GM19468 (cell line): ENCODE measurements around the gene CHSY3.

Experiments
- ATAC-seq: cut with Tn5 transposase; IDR thresholded peaks from one replicate; pipeline ENCODE4 v1.9.1; 2021; ENCODE audit warnings: mild to moderate bottlenecking, moderate library complexity, moderate number of reproducible peaks; ENCODE audit not compliant: unreplicated experiment; ENCODE audit errors: extremely low read depth

Gene CHSY3

GRCh38 chr5:129943936-129944335 lies 39.7 kb downstream of the CHSY3 start:
- no peak for ATAC-seq

- ATAC-seq = no peak
Measured at GRCh38 chr5:129945028-129945427, 40.8 kb downstream of the CHSY3 start.

GRCh38 chr5:129945774-129946270 lies 41.6 kb downstream of the CHSY3 start:
- ATAC-seq = no peak

DNA sequence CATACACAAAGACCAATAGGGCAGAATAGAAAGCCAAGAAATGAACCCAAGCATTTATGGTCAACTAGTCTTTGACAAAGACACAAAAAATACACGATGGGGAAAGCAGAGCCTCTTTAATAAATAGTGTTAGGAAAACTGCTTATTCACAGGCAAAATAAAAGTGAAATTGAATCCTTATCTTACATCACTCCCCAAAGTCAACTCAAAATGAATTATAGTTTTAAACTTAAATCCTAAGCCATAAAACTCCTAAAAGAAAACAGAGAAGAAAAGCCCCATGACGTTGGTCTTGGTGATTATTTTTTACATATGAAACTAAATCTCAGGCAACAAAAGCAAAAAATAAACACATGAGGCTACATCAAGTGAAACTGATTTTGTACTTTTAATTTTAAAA lies 46.8 kb downstream of the CHSY3 start:
- no peak for ATAC-seq

- ATAC-seq = no peak
Measured at GRCh38 chr5:129958581-129958980, 54.3 kb downstream of the CHSY3 start.

GRCh38 chr5:129960831-129961230 lies 56.6 kb downstream of the CHSY3 start:
- no peak for ATAC-seq

GRCh38 chr5:129962506-129962905 lies 58.2 kb downstream of the CHSY3 start:
- no peak for ATAC-seq

DNA sequence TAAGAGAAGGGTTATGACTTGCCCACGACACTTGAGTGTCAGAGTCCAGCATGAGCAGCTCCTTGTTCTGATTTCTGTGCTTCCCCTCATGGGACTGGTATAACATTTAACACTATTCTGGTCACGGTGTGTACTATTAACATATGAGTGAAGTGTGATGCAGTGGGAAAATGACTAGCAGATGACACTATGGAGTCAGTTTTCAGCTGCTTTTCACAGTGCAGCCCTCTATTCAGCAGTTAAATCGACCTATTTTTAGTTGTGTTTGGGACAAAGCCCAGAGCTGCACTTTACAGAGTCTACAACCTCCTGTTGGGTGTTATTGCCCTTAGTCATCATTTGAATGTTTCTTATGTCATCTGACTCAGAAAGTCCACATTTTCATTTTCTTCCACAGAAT lies 59.1 kb downstream of the CHSY3 start:
- ATAC-seq = no peak

- no peak for ATAC-seq
Measured at GRCh38 chr5:129966071-129966470, 61.8 kb downstream of the CHSY3 start.

GRCh38 chr5:129971714-129972113 lies 67.4 kb downstream of the CHSY3 start:
- no peak for ATAC-seq

DNA sequence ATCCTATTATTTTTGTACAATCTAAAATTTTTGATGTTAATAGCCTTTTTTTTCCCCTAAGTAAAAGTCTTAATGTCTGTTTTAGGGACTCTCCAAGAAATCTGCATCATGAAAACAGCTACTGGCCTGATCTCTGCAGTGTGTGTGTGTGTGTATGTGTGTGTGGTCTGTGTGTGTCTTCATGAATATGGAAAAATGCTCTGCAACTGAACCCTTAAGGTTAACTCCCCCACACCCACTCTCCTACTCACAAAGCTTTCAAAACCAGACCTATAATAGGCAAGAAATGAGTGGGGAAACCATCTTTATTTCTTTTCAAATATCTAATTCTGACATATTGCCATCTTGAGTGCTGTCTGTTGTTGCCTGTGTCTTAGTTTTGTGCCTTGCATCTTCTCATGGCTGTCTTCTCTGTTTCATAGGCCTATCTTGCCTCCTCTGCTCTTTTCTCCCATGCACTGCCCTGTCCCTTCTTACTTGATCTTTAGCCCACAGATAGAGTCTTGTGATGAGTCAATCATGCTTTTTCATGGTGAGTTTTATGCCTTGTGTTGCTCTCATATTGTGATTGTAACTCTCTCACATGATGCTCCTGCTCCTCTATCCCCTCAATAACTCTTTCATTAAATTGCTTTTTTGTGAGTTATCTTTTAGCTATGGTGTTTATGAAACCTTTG lies 68.3 kb downstream of the CHSY3 start:
- no peak for ATAC-seq

DNA sequence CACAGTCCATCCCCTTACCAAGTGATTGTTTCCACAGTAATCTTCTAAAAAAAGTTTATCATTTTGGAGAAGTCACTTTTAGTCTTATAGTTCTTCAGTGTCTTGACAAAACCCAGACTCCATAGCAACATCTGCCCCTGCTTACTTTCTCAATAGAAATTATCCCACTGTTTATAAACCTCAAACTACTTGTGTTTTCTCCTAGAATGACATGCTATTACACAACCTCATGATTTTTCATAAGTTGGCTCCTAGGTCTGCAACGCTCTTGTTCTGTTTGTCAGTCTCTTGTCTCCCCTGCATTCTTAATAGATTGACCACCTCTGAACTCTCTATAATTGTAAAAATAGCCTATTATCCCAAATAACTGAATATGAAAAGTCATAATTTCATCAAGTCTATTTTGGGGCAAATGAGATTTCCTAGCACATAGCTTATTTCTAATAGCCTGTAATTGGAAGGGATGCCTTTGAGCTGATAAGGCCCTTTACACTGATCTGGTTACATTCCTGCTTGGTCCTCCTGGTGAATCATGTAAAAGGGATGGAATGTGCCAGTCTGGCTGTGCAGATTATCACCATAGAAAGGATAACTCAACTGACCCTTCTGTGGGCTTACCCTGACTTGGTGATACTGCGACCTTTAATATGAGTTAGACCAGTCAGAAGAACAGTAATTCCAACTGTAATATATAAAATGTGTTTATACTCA lies 69.6 kb downstream of the CHSY3 start:
- ATAC-seq = no peak

DNA sequence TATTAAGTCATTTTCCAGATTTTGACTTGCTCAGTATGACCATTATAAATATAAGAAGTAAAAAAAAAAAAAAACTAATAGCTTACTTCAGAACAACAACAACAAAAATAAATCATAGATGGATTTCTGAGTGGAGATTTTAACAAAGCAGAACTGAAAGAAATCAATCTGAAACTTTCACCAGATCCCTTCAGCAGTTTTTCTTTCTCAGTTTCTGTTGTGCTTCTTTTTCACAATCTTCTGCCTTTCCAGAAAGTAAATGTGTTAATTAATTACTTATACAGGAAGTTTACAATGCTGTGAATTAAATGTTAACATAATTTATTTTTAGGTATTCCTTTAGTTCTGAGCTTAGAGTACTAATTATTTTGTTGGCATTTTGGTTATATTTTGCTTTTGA lies 73.5 kb downstream of the CHSY3 start:
- peak; percentile 84 for ATAC-seq

- no peak for ATAC-seq
Measured at GRCh38 chr5:129978270-129978669, 74.0 kb downstream of the CHSY3 start.

DNA sequence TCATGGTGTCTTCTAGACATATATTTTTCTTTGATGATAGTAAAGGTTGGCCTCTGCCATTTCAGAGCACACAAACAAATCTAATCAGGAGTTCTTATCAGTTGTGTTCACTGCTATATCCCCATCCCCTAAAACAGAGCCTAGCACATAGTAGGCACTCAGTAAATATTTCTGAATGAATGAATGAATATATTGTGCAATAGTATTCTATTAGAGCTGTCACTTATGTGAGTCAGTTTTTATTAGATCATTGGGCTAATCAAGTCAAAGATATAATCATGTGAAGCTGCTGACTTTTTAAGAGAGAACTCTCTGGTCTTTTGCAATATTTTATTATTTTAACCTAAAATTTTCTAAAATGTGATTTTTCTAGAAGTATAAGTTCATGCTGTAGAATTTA lies 84.2 kb downstream of the CHSY3 start:
- no peak for ATAC-seq

DNA sequence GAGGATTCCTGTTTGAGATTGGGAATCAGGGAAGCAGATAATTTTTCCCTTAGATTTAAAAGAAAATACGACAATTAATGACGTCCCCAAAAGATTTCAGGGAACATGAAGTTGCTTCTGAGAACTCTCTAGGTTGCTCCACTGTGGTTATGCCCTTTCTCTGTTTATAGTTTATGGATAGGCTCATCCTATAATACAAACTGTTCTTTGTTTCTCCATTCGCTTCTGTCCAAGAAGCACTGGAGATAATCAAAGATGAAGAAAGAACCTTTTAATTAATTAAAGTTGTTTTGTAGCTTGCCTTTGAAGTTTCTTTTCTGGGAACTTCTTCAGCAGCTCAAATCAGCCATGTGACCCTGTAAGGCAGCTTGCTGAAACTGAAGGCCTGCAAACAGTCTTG lies 87.5 kb downstream of the CHSY3 start:
- ATAC-seq = no peak

DNA sequence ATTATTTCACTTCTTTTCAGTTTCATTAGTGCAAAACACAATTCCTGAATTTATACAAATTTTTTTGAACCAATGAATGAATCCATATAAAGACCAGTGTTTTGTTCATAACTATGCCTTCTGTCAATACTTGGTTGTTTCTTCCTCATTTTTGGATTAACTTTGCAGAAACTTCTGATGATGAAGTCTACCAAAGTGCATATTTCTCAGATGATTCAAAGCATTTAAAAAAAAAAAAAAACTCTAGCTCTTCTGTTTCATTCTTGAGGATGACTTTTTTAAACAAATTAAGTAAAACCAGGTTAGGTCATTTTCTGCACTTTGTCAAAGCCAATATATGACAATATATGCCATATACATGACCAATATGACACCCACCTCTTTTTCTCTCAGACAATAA lies 92.6 kb downstream of the CHSY3 start:
- ATAC-seq = no peak

- no peak for ATAC-seq
Measured at GRCh38 chr5:130000460-130000859, 96.2 kb downstream of the CHSY3 start.

DNA sequence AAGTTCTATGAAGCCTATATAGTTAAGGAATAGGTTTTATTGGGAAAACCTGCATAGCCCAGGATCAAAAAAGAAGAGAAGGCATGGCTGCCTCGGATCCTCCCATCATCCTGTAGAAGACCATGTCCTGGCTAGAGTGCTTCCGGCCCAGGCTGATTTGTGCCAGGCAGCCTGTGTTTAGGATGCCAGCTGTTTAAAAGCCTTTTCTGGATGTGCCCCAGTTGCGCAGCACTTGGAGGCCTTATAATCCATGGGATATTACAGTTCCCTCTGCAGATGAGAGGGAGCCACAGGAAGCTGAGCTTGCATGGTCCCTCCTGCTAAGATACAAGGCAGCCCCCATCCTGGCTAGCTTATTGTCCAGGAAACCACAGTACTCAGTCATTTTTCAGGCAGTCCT lies 97.9 kb downstream of the CHSY3 start:
- ATAC-seq = no peak

- no peak for ATAC-seq
Measured at GRCh38 chr5:130002876-130003275, 98.6 kb downstream of the CHSY3 start.

DNA sequence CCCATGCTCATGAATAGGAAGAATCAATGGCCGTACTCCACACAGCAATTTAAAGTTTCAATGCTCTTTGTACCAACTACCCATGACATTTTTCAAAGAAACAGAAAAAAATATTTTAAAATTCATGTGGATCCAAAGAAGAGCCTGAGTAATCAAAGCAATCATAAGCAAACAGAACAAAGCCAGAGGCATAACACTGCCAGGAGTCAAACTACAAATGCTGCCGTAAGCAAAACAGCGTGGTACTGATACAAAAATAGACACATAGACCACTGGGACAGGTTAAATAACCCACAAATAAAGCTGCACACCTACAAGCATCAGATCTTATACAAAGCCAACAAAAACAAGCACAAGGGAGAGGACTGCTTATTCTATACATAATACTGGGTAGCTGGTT lies 107.7 kb downstream of the CHSY3 start:
- ATAC-seq = no peak

GRCh38 chr5:130017173-130017572 lies 112.9 kb downstream of the CHSY3 start:
- no peak for ATAC-seq
